Activated CD8-positive, alpha-beta memory T cell treated with anti-CD3 and anti-CD28 coated beads for 24 hours (primary cell): Measurements from ENCODE around the gene CDK4.
"Not testable (repeated sequence)": the region's sequence is repeated elsewhere in the genome, so short reads cannot be mapped to it uniquely, and the experiment has no call there.

ENCODE experiments used
- DNase-seq: peaks from one replicate; pipeline ENCODE4 v3.0.0-alpha.2; 2020

CDK4 gene

DNA sequence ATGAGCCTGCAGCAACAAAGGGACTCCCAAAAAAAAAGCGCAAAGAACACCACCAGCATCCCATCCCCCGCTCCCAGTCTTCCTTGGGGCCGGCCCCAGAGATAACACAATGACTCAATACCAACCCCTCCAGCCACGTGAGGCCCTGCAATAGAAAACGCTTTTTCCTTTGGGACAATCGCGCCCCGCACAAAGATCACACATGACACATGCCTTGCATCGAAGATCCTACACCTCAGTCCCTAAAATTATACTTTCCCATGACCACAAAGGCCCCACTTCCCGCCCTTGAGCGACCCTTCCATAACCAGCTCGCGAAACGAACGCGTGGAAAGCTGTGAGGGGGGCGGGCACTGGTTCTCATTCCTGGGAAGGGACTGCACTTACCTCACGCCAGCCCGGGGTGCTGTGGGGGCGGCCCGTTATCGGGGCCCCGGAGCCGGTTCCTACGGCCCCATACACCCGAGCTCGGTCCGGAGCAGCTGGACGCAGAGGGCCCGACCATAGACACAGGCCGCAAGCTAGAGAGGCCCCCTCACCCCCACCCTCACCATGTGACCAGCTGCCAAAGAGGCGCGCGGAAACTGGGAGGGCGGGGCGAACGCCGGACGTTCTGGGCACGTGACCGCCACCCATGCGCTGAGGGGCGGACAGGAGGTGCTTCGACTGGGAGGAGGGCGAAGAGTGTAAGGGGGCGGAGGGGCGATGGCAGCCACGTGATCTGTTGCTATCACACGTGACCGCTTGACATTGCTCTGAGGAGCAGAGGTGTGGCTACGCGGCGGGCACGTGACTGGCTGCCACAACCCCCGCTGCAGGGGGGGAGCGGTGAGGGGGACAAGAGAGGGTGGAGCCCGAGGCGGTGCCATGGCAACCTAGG, at the start of gene CDK4:
CDK4 (minus strand) TSS at position 523 of the 880 bp plus-strand sequence. CDS start 593 bp downstream, outside the sequence.
- peak; percentile 98 for DNase-seq

DNA sequence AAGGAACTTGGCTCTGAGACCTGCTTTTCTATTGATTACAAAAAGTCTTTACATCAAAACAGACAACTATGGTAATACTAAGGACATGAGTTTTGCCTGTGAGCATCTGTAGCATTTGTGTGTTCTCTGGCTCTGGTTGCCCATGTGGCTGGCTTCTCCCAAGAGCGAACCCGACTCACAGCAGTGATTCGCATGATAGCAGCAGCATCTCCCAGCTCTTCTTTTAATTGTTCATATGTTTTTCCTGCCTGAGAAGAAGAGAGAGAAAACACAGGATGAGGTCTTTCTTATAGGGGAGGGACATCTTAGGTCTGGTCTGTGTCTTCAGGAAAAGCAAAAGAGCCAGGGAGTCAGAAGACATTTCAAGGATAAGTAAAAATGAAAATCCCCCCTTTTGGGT, 48.9 kb upstream of the CDK4 start:
- no peak for DNase-seq

DNA sequence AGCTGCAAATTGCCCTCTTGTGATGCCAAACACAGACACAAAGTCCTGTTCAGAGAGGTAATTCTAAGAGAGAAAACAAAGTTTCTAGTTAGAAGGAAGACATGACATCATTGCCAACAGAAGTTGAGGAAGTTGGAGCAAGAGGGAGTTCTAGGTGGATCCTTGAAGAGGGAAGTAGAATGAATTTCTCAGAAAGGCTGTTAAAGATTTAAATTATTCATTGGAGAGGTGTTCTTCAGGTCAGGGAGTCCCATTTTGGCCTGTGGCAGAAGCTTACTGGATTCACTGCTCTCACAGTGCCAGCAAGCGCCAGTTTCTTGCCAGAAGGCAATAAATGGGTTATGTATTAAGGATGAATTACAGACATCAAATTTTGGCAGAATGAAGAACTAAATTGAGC, 45.8 kb upstream of the CDK4 start:
- DNase-seq, result no peak

DNA sequence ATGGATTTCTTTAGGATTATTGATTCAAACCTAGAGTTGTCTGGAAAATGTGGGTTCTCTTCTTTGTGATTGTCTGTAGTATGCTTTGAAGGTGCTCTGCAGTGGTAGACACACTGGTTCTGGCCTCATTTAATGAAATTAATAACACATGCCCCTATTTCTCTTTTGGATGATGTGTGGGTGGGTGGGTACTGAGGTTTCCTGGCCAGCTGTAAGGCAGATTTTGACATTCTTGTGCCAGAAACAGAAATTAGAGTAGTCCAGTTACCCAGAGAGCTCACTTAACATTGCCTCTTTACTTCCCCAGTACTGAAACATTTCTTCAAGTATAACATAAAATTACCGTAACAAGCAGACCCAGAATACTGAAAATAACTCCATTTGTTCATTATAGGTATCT, 44.9 kb upstream of the CDK4 start:
- DNase-seq, result no peak

DNA sequence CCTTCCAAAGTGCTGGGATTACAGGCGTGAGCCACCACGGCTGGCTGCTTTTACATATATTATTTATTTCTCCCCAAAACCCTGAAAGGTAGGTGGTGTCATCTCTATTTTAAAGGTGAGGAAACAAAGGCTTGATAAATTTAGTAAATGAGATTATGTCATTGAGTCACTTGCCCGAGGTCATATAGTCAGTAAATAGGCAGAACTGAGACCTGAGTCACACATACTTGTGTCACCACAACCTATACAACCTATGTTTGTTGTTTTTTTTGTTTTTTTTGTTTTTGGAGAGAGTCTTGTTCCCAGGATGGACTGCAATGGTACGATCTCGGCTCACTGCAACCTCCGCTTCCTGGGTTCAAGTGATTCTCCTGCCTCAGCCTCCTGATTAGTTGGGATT, 43.2 kb upstream of the CDK4 start:
- no peak for DNase-seq

DNA sequence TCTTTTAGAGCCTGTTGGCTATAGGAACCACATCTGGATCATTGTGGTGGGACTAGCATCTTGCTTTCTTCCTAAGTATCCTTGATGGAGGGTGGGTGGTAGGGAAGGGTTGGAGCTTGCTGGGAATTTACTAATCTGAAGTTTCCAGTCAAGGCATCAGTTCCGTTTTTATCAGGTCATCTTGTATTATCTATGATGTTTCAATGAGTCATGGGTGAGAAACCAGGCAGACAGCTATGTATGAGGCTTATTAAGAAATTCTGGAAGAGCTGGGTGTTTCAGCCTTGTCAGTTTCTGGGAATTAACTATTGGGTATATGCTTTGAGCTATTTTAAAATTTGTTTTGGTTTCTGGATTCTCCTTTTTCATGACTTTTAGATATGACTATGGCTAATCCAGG, 41.8 kb upstream of the CDK4 start:
- no peak for DNase-seq

DNA sequence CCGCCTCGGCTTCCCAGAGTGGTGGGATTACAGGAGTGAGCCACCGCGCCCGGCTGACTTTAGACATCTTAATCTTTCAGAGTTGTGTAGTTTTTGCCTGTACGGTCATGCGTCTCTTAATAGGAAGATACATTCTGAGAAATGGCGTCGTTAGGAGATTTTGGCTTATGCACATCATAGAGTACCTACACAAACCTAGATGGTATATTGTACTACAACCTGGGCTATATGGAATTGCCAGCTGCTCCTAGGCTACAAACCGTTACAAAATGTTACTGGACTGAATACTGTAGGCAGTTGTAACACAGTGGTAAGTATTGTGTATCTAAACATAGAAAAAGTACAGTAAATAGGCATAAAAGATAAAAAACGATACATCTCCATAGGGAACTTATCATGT, 31.8 kb upstream of the CDK4 start:
- DNase-seq, result no peak

DNA sequence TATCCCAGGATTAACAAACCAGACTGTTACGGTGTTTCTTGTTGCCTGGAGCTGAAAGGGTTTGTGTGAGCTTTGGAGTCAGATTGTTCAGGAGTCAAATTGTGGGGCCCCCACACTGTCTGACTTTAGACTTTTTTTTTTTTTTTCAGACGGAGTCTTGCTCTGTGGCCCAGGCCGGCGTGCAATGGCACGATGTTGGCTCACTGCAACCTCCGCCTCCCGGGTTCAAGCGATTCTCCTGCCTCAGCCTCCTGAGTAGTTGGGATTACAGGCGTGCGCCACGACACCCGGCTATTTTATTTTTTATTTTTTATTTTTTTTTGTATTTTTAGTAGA, 31.3 kb upstream of the CDK4 start:
- DNase-seq, result no peak

DNA sequence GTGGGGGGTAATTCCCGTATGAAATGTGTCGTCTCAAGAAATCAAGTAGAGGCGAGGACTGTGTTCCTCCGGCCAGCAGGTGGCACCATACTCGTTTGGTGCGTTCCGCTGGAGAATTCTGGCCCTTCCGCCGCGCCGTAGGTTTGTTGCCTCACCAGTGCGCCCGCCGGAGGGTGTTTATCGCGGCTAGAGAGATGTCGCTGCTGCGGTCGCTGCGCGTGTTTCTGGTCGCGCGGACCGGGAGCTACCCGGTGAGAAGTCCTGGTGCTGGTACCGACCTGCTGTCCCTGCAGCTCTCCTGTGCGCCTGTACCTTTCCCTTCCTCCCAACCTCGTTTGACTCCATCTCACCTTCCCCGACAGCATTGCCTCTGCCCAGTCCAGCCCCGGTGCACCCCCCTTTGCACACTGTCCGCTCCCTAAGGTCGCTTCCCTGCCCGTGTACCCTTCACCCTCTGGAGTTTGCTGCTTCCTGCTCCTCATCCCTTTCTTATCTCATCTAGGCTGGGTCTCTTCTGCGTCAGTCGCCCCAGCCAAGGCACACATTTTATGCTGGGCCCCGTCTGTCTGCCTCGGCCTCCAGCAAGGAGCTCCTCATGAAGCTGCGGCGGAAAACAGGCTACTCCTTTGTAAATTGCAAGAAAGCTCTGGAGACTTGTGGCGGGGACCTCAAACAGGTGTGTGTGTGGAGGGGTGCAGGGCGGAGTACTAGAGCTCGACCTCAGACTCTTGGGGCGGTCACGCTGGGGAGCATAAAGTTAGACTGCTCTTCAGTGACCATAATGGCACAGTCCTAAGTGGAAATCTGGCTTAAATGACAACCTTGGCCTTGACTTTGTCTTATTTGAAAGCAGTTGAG, 30.7 kb upstream of the CDK4 start, which contains the start of gene TSFM:
TSFM (plus strand) TSS at position 180 of the 858 bp plus-strand sequence; CDS start at position 195, 15 bp downstream.
- peak; percentile 99 for DNase-seq

DNA sequence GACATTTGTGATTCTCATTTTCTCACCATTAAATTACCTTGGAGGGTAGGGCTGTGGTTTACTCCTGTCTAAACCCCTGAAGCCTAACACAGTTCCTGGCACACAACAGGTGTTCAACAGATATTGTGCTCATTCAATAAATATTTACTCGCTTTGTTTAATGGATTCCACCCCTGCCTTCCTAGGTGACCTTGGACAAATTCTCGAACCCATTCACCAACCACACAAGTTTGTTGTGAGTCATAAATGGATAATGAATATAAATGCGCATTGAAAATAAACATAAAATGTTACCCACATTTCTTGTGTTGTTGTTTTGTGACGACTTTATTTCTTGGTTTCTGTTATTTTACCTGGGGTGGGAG, 30.1 kb upstream of the CDK4 start:
- no peak for DNase-seq

DNA sequence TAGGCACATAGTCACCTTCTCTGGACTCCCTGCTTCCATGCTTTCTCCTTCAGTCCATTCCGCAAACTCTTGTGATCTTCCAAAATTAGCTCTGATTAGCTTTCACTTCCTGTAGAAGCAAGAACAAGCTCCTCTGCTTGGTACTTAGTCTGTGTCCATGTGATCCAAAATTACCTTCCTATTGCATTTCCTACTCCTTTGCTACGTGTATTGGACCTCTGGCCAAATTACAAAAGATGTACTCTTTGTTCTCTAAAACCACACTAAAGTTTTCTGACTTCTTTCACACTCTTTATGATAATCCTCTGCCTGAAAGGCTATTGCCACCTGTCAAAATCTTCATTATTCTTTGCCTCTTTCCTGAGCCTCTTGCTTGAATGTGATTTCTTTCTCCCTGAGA, 29.7 kb upstream of the CDK4 start:
- DNase-seq, result no peak

DNA sequence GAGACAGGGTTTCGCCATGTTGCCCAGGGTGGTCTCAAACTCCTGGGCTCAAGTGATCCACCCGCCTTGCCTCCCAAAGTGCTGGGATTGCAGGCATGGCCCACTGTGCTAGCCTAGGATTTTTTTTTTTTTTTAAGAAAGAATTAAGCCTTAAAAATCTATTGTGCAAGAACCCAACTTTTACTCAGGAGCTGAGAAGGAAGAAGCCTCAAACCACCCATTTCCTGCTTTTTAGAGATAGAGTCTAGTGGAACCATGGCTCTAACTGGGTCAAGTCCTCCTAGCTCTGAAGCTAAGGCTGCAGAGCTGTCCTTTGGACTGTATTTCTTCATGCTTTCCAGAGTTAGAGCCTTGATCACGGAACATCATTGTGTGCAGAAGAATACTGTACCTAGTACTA, 29.1 kb upstream of the CDK4 start:
- DNase-seq, result no peak

DNA sequence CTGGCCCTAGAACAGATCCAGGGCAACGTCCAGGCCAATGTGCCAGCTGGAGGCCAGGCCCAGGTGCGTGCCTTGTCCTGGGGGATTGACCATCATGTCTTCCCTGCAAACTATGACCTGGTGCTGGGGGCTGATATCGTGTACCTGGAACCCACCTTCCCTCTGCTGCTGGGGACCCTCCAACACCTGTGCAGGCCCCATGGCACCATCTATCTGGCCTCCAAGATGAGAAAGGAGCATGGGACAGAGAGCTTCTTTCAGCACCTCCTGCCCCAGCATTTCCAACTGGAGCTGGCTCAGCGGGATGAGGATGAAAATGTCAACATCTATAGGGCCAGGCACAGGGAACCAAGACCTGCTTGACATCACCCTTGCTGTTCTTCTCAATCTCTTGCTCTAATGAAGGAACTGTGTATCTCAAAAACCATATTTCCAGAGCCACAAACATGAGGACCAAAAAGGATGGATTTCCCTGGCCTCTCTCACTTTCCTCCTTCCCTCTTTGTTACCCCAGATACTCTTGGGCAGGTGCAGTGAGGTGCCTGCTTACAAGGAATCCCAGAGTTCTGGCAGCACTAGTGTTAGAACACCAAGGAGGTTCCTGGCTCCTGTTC, 28.3 kb upstream of the CDK4 start:
- no peak for DNase-seq

DNA sequence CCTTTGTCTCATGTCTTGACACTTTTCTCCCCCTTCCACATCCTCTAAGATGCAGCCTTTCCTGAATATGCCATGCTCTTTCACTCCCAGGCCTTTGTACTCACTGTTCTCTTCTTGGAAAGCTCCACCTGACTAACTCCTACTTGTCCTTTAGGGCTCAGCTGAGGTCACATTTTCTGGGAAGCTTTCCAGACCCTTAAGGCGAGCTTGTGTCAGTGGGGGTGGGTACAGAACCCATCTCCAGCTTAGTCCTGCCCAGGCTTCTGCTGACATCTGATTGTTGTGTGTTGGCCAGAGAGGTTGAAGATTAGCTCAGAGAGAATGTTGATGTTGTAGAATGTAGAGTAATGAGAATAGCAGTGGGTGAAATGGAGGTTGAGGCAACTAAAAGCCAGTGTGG, 27.6 kb upstream of the CDK4 start:
- DNase-seq, result no peak

DNA sequence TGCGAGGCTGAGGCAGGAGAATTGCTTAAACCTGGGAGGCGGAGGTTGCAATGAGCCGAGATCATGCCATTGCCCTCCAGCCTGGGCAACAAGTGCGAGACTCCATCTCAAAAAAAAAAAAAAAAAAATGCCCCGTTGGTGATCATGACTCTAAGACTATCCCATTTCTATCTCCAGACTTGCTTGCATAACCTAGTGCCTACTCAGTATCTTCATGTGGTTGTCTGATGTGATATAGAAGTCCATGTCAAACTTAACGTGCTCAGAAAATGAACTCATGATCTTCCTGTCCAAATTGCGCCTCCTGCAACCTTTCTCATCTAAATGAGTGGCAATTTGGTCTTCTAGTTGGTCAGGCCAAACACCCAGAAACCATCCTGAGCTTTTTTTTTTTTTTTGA, 25.8 kb upstream of the CDK4 start:
- no peak for DNase-seq

DNA sequence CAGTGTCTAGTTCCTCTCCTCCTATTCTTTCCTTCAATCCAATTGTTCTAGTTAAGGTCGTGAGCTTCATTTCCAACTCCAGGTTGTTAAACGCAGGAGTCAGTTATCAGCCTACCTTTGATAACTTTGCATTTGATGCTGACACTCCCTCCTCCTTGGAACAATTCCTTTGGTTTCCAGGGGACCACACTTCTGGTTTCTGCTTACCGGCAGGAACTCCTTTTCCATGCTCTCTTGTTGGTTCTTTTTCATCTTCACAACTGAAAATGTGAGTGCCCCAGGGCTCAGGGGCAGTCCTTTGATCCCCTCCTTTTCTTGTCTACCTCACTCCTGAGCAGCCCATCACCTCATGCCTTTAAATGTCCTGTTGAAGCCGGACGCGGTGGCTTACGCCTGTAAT, 25.3 kb upstream of the CDK4 start:
- DNase-seq, result no peak

DNA sequence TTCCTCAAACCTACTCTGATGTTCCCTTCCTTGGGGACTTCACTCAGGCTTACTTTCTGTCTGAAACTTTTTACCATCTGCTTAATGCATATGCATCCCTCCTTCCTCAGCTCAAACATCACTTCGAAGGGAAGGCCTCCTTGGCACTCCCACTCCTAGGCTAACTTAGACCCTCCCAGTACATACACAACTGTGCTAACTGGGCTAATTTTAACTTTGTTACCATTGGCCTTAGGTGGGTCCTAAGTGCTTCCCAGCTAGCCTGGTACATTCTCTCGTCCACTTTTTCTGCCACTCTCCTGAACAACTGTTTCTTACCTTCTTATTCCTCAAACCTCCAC, 24.1 kb upstream of the CDK4 start:
- no peak for DNase-seq

DNA sequence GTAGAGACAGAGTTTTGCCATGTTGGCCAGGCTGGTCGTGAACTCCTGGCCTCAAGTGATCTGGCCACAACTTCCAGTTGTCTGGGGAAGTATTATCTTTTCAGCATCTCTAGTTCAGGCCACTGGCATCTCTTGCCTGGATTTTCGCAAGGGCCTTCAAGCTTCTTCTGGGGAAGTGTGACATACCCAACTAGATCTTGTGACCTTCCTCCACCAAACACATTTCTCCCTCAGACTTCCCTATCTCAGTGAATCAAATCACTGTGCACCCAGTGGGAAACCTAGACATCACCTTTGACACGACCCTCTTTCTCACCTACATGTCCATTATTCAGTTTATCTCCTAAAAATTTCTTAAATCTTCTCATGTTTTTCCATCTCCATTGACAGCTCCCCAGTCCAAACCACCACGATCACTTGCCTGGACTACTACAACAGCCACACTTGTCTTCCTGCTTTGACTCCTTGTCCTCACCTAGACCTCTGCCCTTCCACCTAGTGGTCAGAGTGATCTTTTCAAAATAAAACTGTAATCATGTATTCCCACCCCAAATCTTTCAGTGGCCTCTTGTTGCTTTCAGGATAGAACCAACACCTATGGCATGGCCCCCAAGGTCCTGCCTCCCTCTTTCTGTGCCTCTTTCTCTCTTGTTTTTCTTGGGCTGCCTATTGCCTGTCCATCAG, 23.6 kb upstream of the CDK4 start:
- DNase-seq, result no peak

DNA sequence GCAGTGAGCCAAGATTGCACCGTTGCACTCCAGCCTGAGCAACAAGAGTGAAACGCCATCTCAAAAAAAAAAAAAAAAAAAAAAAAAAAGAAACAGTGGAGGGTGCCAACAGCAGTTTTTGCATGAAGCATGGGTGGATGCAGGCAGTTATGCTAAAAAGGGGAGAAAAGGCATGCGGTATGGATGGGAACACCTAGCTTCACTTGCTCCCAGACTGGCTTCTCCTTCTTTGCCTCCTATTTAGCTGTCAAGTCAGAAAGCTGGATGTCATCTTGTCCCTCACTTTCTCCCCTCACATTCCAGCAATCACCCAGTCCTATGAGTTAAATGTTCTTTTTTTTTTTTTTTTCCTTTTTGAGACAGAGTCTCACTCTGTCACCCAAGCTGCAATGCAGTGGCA, 22.9 kb upstream of the CDK4 start:
- no peak for DNase-seq

DNA sequence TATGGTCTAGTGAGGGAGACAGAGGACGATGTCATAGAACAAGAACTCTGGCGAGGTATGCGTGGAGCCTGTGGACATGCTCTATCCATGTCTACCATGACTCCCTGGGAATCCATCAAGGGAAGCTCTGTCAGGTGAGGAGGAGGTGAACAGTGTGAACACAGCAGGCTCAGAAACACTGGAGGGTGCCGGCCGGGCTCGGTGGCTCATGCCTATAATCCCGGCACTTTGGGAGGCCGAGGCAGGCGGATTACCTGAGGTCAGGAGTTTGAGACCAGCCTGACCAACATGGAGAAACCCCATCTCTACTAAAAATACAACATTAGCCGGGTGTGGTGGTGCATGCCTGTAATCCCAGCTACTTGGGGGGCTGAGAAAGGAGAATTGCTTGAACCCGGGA, 22.5 kb upstream of the CDK4 start:
- DNase-seq, result not testable (repeated sequence)

DNA sequence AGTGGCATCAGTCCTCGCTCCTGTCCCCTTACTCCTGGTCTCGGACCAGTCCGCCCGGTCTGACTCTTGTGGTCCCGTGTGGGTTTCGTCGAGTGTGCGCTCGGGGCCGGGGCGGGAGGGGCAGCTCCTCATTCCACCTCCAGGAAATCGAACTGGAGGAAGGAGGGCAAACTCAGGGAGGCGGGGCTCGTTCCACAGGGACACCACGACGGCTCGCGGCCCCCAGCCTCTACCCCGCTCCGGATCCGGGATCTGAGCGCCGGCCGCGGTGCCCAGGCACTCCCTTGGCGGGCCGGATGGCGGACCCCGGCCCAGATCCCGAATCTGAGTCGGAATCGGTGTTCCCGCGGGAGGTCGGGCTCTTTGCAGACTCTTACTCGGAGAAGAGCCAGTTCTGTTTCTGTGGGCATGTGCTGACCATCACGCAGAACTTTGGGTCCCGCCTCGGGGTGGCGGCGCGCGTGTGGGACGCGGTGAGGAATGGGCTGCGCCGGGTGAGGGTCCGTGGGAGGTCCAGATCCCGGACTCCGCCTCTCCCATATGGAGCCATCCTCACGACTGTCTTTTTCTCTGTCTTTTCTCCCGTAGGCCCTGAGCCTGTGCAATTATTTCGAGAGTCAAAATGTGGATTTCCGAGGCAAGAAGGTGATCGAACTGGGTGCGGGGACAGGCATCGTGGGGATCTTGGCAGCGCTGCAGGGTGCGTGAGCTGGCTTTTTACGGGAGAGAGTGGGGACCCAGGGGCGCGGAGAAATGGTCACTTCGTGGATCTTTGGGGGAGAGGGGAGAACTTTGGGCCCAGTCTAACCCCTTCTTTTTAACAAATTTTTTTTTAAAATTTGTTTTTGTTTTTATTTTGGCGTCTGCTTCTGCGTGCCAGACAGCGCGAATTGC, 20.6 kb upstream of the CDK4 start, which contains the start of gene EEF1AKMT3:
EEF1AKMT3 (plus strand) TSS at position 186 of the 894 bp plus-strand sequence; CDS start at position 297, 111 bp downstream.
- no peak for DNase-seq

DNA sequence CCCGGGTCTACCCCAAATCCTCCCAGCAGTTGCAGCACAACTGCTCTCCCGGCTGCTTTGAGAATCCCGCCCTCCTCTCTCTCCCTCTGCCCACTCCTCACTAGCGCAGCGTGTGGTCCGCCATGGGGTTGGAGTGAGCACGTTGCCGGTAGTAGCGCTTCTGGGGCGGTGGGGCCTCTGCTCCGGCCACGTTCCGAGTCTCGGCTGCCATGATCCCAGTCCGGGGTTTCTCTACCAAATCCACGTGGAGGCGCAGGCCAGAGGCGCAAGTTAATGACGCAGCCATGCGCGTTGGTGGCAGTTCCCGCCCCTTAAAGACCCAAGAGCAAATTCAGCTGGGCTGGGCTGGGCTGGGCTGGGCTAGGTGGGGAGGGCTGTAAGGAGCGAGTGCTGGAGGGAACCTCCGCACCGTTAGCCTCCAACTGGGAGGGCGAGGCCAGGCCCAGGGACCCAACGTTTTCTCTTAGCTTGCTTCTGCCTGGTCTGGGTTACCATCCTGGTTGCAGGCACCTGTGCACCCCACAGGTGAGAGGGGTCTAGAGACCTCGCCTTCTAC, 19.8 kb upstream of the CDK4 start, which contains the start of gene METTL1:
METTL1 (minus strand) TSS at position 233 of the 556 bp plus-strand sequence; CDS start at position 211, 22 bp downstream.
- peak; percentile 98 for DNase-seq
